MM.1S (cell line): ENCODE results near the gene AGR2.

Source experiments
- EZH2 ChIP-seq: fragments of 300-600 bp; sonication (generic); optimal IDR thresholded peaks from 2 replicates; pipeline ENCODE3; 2017; ENCODE audit warnings: low read depth, mild to moderate bottlenecking, antibody characterized with exemption, low read length, mixed read lengths
- EZH2phosphoT487 ChIP-seq: fragments of 300-600 bp; sonication (generic); IDR thresholded peaks from 2 replicates; pipeline ENCODE4 v1.6.1; 2018; ENCODE audit warnings: antibody characterized with exemption, low read length
- TF ChIP-seq, protein P1 (sequence below): fragments of 300-600 bp; sonication (generic); IDR thresholded peaks from 2 replicates; pipeline ENCODE4 v1.5.1; 2016; ENCODE audit warnings: antibody characterized with exemption, low read length, mixed read lengths

DNA sequence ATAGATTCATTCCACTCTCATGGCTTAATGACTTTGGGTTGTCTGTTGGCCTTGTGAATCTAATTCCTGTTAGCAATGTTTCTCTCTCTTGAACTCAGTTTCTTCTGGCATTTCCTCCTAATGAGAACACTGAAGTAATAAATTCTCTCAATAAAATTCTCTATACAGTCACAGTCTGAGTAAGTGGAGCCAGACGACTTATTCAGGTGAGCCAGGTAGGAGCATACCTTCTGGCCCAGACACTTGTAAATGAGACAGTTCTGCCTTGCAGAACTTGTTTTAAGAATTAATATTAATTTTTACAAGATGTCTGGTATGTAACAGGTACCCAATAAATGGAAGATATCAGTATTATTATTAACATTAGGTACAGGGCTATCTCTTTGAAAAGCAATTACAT is 28.6 kb upstream of the AGR2 start:
- TF ChIP-seq, protein P1, sequence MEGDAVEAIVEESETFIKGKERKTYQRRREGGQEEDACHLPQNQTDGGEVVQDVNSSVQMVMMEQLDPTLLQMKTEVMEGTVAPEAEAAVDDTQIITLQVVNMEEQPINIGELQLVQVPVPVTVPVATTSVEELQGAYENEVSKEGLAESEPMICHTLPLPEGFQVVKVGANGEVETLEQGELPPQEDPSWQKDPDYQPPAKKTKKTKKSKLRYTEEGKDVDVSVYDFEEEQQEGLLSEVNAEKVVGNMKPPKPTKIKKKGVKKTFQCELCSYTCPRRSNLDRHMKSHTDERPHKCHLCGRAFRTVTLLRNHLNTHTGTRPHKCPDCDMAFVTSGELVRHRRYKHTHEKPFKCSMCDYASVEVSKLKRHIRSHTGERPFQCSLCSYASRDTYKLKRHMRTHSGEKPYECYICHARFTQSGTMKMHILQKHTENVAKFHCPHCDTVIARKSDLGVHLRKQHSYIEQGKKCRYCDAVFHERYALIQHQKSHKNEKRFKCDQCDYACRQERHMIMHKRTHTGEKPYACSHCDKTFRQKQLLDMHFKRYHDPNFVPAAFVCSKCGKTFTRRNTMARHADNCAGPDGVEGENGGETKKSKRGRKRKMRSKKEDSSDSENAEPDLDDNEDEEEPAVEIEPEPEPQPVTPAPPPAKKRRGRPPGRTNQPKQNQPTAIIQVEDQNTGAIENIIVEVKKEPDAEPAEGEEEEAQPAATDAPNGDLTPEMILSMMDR, result no peak
- TF ChIP-seq EZH2phosphoT487 (no peak), EZH2 (no peak)
